OCI-LY7 (cell line): ENCODE data around the gene CRCP. TPM values are rescaled to one million over a fixed set of nuclear protein-coding genes. Genes with fewer than 3 reads are reported as not detected.
A peak's percentile ranks its signal among the peaks of the same experiment; 100 is the strongest.
"Not testable (repeated sequence)": the region's sequence is repeated elsewhere in the genome, so short reads cannot be mapped to it uniquely, and the experiment has no call there.

Experiments used
- BruUV-seq: library from RNA; stranded (reverse); fragments of 400-500 nt; replicated peaks from 2 replicates; lab custom pipeline; 2021; lab: Mats Ljungman, UMichigan
- CTCF ChIA-PET: fragments of 300-600 bp; sonication (Branson Sonifier 250); formaldehyde crosslinking; loops from one replicate; lab custom pipeline; 2022; ENCODE audit warnings: antibody characterized with exemption; ENCODE audit not compliant: unreplicated experiment; lab: Charles Lee
- POLR2A ChIA-PET: fragments of 300-600 bp; sonication (Branson Sonifier 250); formaldehyde crosslinking; loops from one replicate; lab custom pipeline; 2022; ENCODE audit warnings: antibody characterized with exemption; lab: Charles Lee
- DNase-seq: peaks from one replicate; pipeline ENCODE4 v3.0.0-alpha.2; 2015; ENCODE audit warnings: low spot score
- H2AFZ ChIP-seq: fragments of 200-600 bp; sonication (generic), shearing (Covaris generic); 2 replicates; pipeline ENCODE4 v1.6.1; 2014; ENCODE audit warnings: mild to moderate bottlenecking, antibody characterized with exemption, low read length, moderate library complexity
- H3K27ac ChIP-seq: fragments of 200-600 bp; sonication (generic); 2 replicates; pipeline ENCODE4 v1.5.1; 2014; ENCODE audit warnings: mixed run types, low read depth, mild to moderate bottlenecking, moderate library complexity, low read length, inconsistent platforms; ENCODE audit not compliant: poor library complexity, severe bottlenecking
- H3K36me3 ChIP-seq: fragments of 200-600 bp; sonication (generic); 2 replicates; pipeline ENCODE4 v1.6.1; 2014; ENCODE audit warnings: mild to moderate bottlenecking, antibody characterized with exemption, low read length, moderate library complexity, mixed read lengths; ENCODE audit not compliant: insufficient read depth
- H3K4me1 ChIP-seq: fragments of 200-600 bp; sonication (generic); 2 replicates; pipeline ENCODE4 v1.5.1; 2014; ENCODE audit warnings: mild to moderate bottlenecking, low read length; ENCODE audit not compliant: insufficient read depth, poor library complexity, severe bottlenecking
- H3K4me2 ChIP-seq: fragments of 200-600 bp; sonication (generic); 2 replicates; pipeline ENCODE4 v1.6.1; 2014; ENCODE audit warnings: mild to moderate bottlenecking, low read length
- H3K4me3 ChIP-seq: fragments of 200-600 bp; sonication (generic); 2 replicates; pipeline ENCODE4 v1.5.1; 2014; ENCODE audit warnings: mild to moderate bottlenecking, low read depth, low read length; ENCODE audit not compliant: poor library complexity, severe bottlenecking
- H3K79me2 ChIP-seq: fragments of 200-600 bp; sonication (generic); 2 replicates; pipeline ENCODE4 v1.6.1; 2016; ENCODE audit warnings: low read depth, mild to moderate bottlenecking, low read length, moderate library complexity, mixed read lengths; ENCODE audit not compliant: insufficient read depth
- H3K9me2 ChIP-seq: fragments of 200-600 bp; sonication (generic); 2 replicates; pipeline ENCODE4 v1.6.1; 2016; ENCODE audit warnings: mild to moderate bottlenecking, low read length, mixed read lengths; ENCODE audit not compliant: insufficient read depth
- H3K9me3 ChIP-seq: fragments of 200-600 bp; sonication (generic); 2 replicates; pipeline ENCODE4 v1.6.1; 2014; ENCODE audit warnings: mild to moderate bottlenecking, mixed run types, low read length, mixed read lengths
- H4K20me1 ChIP-seq: fragments of 200-600 bp; sonication (generic); 2 replicates; pipeline ENCODE4 v1.6.1; 2014; ENCODE audit warnings: mild to moderate bottlenecking, antibody characterized with exemption, low read length, moderate library complexity, mixed read lengths; ENCODE audit not compliant: insufficient read depth
- EZH2phosphoT487 ChIP-seq: fragments of 200-600 bp; sonication (generic); IDR thresholded peaks from 2 replicates; pipeline ENCODE4 v1.6.1; 2018; ENCODE audit warnings: low read depth, borderline replicate concordance, mild to moderate bottlenecking, mixed run types, antibody characterized with exemption, low read length, moderate library complexity, mixed read lengths
- intact Hi-C: fragments of 100-400 bp; cut with micrococcal nuclease; formaldehyde crosslinking; loops from one replicate; pipeline ENCODE4 v1.10.0; 2022; ENCODE audit not compliant: unreplicated experiment
- total RNA-seq, 2 experiments: library from RNA; depleted of rRNA in 1 of 2; stranded (reverse); fragments of >200 nt in 1 of 2; shearing (Covaris generic) in 1 of 2; gene quantifications; 2 replicates each; pipeline ENCODE4 v1.2.3, GENCODE V29; 2014 to 2022
- TF ChIP-seq, protein P1 (sequence below): fragments of 200-600 bp; sonication (generic); conservative IDR thresholded peaks from 2 replicates; pipeline ENCODE4 v1.5.1; 2014; ENCODE audit warnings: mild to moderate bottlenecking, antibody characterized with exemption, low read length, moderate library complexity, mixed read lengths

The CRCP gene
- total RNA-seq, 2 experiments from 2014 or later: 25.1 to 28.3 TPM

DNA sequence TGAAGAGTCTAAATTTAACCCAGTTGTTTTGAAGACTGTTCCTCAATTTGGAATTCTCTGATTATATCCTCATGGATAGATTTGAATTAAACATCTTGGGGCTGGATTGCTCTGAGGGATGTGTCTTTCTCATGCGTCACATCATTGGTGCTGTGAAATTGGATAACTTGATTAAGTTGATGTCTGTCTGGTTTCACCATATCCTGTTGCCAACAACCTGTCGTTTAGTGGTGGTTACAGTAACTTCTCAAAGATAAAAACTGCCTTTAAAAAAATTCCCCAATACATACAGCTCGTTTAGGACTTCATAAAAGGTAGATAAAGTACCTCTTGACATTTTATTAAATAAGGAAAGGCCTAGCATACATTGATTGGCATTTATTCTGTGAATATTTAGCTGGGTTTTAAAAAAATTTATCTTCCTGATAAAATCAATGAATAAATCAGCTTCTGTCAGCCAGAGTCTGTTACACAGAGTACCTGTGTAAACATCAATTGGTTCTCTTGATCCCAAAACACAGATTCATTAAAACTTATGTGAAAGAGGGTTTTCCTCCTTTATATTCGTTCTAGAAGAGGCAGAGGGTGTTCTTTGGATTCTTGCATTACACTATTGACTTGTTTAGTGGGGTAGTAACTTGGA, 10.5 kb downstream of the CRCP start:
- no peak for DNase-seq
- ChIA-PET POLR2A (no interaction called here), CTCF (no interaction called here)
- Histone ChIP-seq H3K27ac (no peak overlapping the region), H3K4me3 (no peak overlapping the region), H3K9me3 (no peaks in the 10 kb centered on the region), H3K9me2 (no peaks in the 10 kb centered on the region), H3K4me2 (no peak overlapping the region), H3K79me2 (peaks cover 90% of the 10 kb centered on the region), H3K36me3 (peaks cover 50% of the 10 kb centered on the region), H3K4me1 (no peaks in the 10 kb centered on the region), H2AFZ (no peak overlapping the region), H4K20me1 (peaks cover 5% of the 10 kb centered on the region; the same call in 1 of the 2 replicates)
- intact Hi-C loops: no loop called here
- TF ChIP-seq, protein P1, sequence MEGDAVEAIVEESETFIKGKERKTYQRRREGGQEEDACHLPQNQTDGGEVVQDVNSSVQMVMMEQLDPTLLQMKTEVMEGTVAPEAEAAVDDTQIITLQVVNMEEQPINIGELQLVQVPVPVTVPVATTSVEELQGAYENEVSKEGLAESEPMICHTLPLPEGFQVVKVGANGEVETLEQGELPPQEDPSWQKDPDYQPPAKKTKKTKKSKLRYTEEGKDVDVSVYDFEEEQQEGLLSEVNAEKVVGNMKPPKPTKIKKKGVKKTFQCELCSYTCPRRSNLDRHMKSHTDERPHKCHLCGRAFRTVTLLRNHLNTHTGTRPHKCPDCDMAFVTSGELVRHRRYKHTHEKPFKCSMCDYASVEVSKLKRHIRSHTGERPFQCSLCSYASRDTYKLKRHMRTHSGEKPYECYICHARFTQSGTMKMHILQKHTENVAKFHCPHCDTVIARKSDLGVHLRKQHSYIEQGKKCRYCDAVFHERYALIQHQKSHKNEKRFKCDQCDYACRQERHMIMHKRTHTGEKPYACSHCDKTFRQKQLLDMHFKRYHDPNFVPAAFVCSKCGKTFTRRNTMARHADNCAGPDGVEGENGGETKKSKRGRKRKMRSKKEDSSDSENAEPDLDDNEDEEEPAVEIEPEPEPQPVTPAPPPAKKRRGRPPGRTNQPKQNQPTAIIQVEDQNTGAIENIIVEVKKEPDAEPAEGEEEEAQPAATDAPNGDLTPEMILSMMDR: no peak
- no peak for TF ChIP-seq EZH2phosphoT487
- BruUV-seq: TSS peak; percentile 8

DNA sequence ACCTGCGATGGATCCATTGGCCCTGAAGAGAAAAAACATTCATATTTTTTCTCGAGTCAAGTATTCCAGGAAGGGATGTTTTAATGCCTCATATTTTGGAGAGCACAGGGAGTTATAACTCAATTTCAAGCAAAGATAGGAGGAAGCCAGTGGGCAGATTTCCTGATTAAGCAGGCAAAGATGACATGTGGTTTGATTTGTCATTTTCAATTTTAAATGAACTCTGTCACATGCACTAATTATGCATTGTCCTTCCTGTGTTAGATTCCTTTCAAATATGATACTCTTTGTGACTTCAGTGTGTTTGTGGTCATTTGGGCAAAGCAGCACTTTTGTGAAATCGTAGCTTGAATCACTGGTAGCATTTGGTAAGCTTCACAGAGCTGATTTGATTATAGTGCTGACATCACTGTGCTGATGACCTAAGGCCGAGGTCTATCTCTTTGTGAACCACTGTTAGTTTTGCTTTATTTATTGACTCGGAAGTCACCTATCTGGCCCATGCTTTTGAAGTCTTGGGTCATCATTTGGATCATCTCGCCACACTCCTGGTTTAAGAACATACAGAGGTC, 11.2 kb downstream of the CRCP start:
- H4K20me1 ChIP-seq, DNase-seq, CTCF ChIA-PET, BruUV-seq, intact Hi-C loops, H3K9me2 ChIP-seq, H3K4me1 ChIP-seq, H3K9me3 ChIP-seq, H3K27ac ChIP-seq, H2AFZ ChIP-seq, H3K4me3 ChIP-seq, H3K4me2 ChIP-seq: not testable (repeated sequence)
- POLR2A ChIA-PET: interaction anchor here (1.0 kb wide), 1 partner anchor 17 kb away, joined by 11 read pairs; no protein-coding TSS in a partner anchor
- Histone ChIP-seq H3K79me2 (peaks cover 84% of the 10 kb centered on the region), H3K36me3 (peaks cover 57% of the 10 kb centered on the region)

GRCh38 chr7:66127172-66127571, 12.5 kb downstream of the CRCP start:
- POLR2A ChIA-PET: interaction anchor here (0.7 to 0.9 kb wide), 2 partner anchors 15 to 29 kb away, joined by 3 to 4 read pairs; no protein-coding TSS in a partner anchor
- H2AFZ ChIP-seq, H3K9me2 ChIP-seq, H3K4me1 ChIP-seq, H3K27ac ChIP-seq, H3K4me3 ChIP-seq, H4K20me1 ChIP-seq, CTCF ChIA-PET, H3K9me3 ChIP-seq, intact Hi-C loops, BruUV-seq, DNase-seq, H3K4me2 ChIP-seq: not testable (repeated sequence)
- H3K36me3 ChIP-seq: peaks cover 60% of the 10 kb centered on the region
- H3K79me2 ChIP-seq: peaks cover 71% of the 10 kb centered on the region
